PC-3 (cell line): ENCODE results near the gene ZNF784. TPM values are rescaled to one million over a fixed set of nuclear protein-coding genes. Genes with fewer than 3 reads are reported as not detected.

Source experiments
- ATAC-seq: fragments of 200-7000 bp; cut with Tn5 transposase; 2 replicates; pipeline ENCODE4 v1.9.1; 2020; ENCODE audit warnings: mild to moderate bottlenecking, moderate library complexity
- BruUV-seq: library from RNA; stranded (reverse); fragments of 400-500 nt; replicated peaks from 2 replicates; lab custom pipeline; 2021; lab: Mats Ljungman, UMichigan
- CTCF ChIA-PET: fragments of 300-600 bp; sonication (Branson Sonifier 250); formaldehyde crosslinking; loops from one replicate; lab custom pipeline; 2022; ENCODE audit warnings: antibody characterized with exemption; lab: Charles Lee
- POLR2A ChIA-PET: fragments of 300-600 bp; sonication (Branson Sonifier 250); formaldehyde crosslinking; loops from one replicate; lab custom pipeline; 2022; ENCODE audit warnings: antibody characterized with exemption; ENCODE audit not compliant: unreplicated experiment; lab: Charles Lee
- DNase-seq: peaks from one replicate; pipeline ENCODE4 v3.0.0-alpha.2; 2015
- H2AFZ ChIP-seq: fragments of 300-600 bp; sonication (generic); 2 replicates; pipeline ENCODE4 v1.6.0; 2016; ENCODE audit warnings: antibody characterized with exemption, low read length
- H3F3A ChIP-seq: fragments of 300-600 bp; sonication (generic); one replicate; pipeline ENCODE4 v1.6.0; 2017; ENCODE audit warnings: antibody characterized with exemption, low read length, control low read depth, mild to moderate bottlenecking; ENCODE audit not compliant: unreplicated experiment
- H3K27ac ChIP-seq: fragments of 300-600 bp; sonication (generic); 2 replicates; pipeline ENCODE4 v1.5.1; 2016; ENCODE audit warnings: mild to moderate bottlenecking, low read length
- H3K27me3 ChIP-seq: fragments of 300-600 bp; sonication (generic); 2 replicates; pipeline ENCODE4 v1.6.1; 2016; ENCODE audit warnings: low read length, mixed read lengths
- H3K36me3 ChIP-seq: fragments of 300-600 bp; sonication (generic); 2 replicates; pipeline ENCODE4 v1.6.1; 2016; ENCODE audit warnings: low read depth, mixed run types, low read length, mixed read lengths
- H3K4me1 ChIP-seq: fragments of 300-600 bp; sonication (generic); 2 replicates; pipeline ENCODE4 v1.5.1; 2016; ENCODE audit warnings: low read length; ENCODE audit not compliant: insufficient read depth
- H3K4me2 ChIP-seq: fragments of 300-600 bp; sonication (generic); 2 replicates; pipeline ENCODE4 v1.6.0; 2016; ENCODE audit warnings: low read length
- H3K4me3 ChIP-seq: fragments of 300-600 bp; sonication (generic); 2 replicates; pipeline ENCODE4 v1.5.1; 2016; ENCODE audit warnings: mild to moderate bottlenecking, low read length, mixed read lengths
- H3K79me2 ChIP-seq: fragments of 300-600 bp; sonication (generic); 2 replicates; pipeline ENCODE4 v1.6.1; 2017; ENCODE audit warnings: low read length, mixed read lengths
- H3K9ac ChIP-seq: fragments of 300-600 bp; sonication (generic); 2 replicates; pipeline ENCODE4 v1.6.0; 2016; ENCODE audit warnings: mild to moderate bottlenecking, low read length
- H3K9me2 ChIP-seq: fragments of 300-600 bp; sonication (generic); replicated peaks from 2 replicates; pipeline ENCODE4 v1.6.1; 2016; ENCODE audit warnings: mixed run types, low read length, mixed read lengths
- H3K9me3 ChIP-seq: fragments of 300-600 bp; sonication (generic); 2 replicates; pipeline ENCODE4 v1.6.1; 2016; ENCODE audit warnings: low read length, mixed read lengths
- H4K20me1 ChIP-seq: fragments of 300-600 bp; sonication (generic); 2 replicates; pipeline ENCODE4 v1.6.1; 2016; ENCODE audit warnings: low read length, mixed read lengths
- CTCF ChIP-seq: fragments of 300-600 bp; sonication (generic); conservative IDR thresholded peaks from 2 replicates; pipeline ENCODE4 v1.5.1; 2017; ENCODE audit warnings: antibody characterized with exemption, low read depth, mild to moderate bottlenecking, low read length
- EZH2 ChIP-seq: fragments of 300-600 bp; sonication (generic); IDR thresholded peaks from one replicate; pipeline ENCODE4 v1.6.1; 2017; ENCODE audit warnings: antibody characterized with exemption, mild to moderate bottlenecking, low read length; ENCODE audit not compliant: unreplicated experiment
- EZH2phosphoT487 ChIP-seq: fragments of 300-600 bp; sonication (generic); IDR thresholded peaks from 2 replicates; pipeline ENCODE4 v1.6.1; 2018; ENCODE audit warnings: mild to moderate bottlenecking, antibody characterized with exemption, low read length, borderline replicate concordance
- intact Hi-C: fragments of 100-400 bp; cut with micrococcal nuclease; formaldehyde crosslinking; loops from 2 replicates; pipeline ENCODE4 v1.9.0; 2023
- total RNA-seq: library from RNA; depleted of rRNA; stranded (reverse); fragments of >200 nt; gene quantifications from 2 replicates; pipeline ENCODE4 v1.2.3, GENCODE V29; 2014

ZNF784 gene
- total RNA-seq, 1 experiment from 2014 or later = 9.0 TPM

- intact Hi-C loops = no loop called here
- CTCF ChIA-PET = no interaction called here
- Histone ChIP-seq H4K20me1 (no peaks in the 10 kb centered on the region; the same call in 1 of the 2 replicates), H3K27ac (no peak overlapping the region), H3K27me3 (no peaks in the 10 kb centered on the region), H3K79me2 (peaks cover 8% of the 10 kb centered on the region; the same call in 1 of the 2 replicates), H3K9ac (no peak overlapping the region), H3F3A (no peaks in the 10 kb centered on the region), H3K4me1 (no peaks in the 10 kb centered on the region), H3K4me2 (no peak overlapping the region), H3K4me3 (no peak overlapping the region), H3K9me3 (no peaks in the 10 kb centered on the region), H2AFZ (no peak overlapping the region), H3K36me3 (no peaks in the 10 kb centered on the region; the same call in 1 of the 2 replicates), H3K9me2 (no peaks in the 10 kb centered on the region)
- DNase-seq (no peak), ATAC-seq (no peak)
- no TSS peak for BruUV-seq
- TF ChIP-seq EZH2phosphoT487 (no peak), CTCF (no peak), EZH2 (no peak)
- POLR2A ChIA-PET = no interaction called here
These were observed 11.0 kb downstream of the ZNF784 start for GRCh38 chr19:55613396-55613795.

GRCh38 chr19:55611983-55612645 lies 12.3 kb downstream of the ZNF784 start:
- no peak overlapping the region for H2AFZ ChIP-seq
- no peak overlapping the region for H3K4me2 ChIP-seq
- no peak for TF ChIP-seq EZH2phosphoT487
- TF ChIP-seq CTCF = no peak
- TF ChIP-seq EZH2 = no peak
- POLR2A ChIA-PET = no interaction called here
- no peak overlapping the region for H3K9ac ChIP-seq
- H3K36me3 ChIP-seq = no peaks in the 10 kb centered on the region; the same call in 1 of the 2 replicates
- 0 out of 2 replicates have a peak, but pooled peaks cover under 1% of the 10 kb centered on the region for H3K4me1 ChIP-seq
- intact Hi-C loops = no loop called here
- H3K27ac ChIP-seq = no peak overlapping the region
- H3K9me3 ChIP-seq = no peaks in the 10 kb centered on the region
- H3K4me3 ChIP-seq = no peak overlapping the region
- H3K27me3 ChIP-seq = no peaks in the 10 kb centered on the region
- DNase-seq = no peak
- peaks cover 18% of the 10 kb centered on the region for H3K79me2 ChIP-seq
- H3K9me2 ChIP-seq = no peaks in the 10 kb centered on the region
- BruUV-seq = no TSS peak
- H3F3A ChIP-seq = no peaks in the 10 kb centered on the region
- no peak for ATAC-seq
- CTCF ChIA-PET = no interaction called here
- H4K20me1 ChIP-seq = no peaks in the 10 kb centered on the region; the same call in 1 of the 2 replicates

- Histone ChIP-seq H3K4me2 (no peak overlapping the region), H3K9me2 (no peaks in the 10 kb centered on the region), H3K9me3 (no peaks in the 10 kb centered on the region), H3K9ac (no peak overlapping the region), H3K4me3 (no peak overlapping the region), H3K36me3 (no peaks in the 10 kb centered on the region; the same call in 1 of the 2 replicates), H4K20me1 (no peaks in the 10 kb centered on the region; the same call in 1 of the 2 replicates), H3F3A (no peaks in the 10 kb centered on the region), H3K4me1 (peaks cover 7% of the 10 kb centered on the region; the same call in 1 of the 2 replicates), H3K27ac (no peak overlapping the region), H3K27me3 (no peaks in the 10 kb centered on the region), H3K79me2 (peaks cover 24% of the 10 kb centered on the region), H2AFZ (no peak overlapping the region)
- TF ChIP-seq EZH2phosphoT487 (no peak), CTCF (no peak), EZH2 (no peak)
- no TSS peak for BruUV-seq
- intact Hi-C loops = no loop called here
- ATAC-seq (no peak), DNase-seq (no peak)
- POLR2A ChIA-PET = no interaction called here
- CTCF ChIA-PET = no interaction called here
These were observed 12.9 kb downstream of the ZNF784 start for GRCh38 chr19:55611300-55611982.
